ENCODE data around the gene SEMA3D. TPM values are rescaled to one million over a fixed set of nuclear protein-coding genes. Genes with fewer than 3 reads are reported as not detected.
A peak's percentile ranks its signal among the peaks of the same experiment; 100 is the strongest.

Gene SEMA3D
- total and polyA plus RNA-seq, 5 donors, result 0.54 to 3.1 (median 2.1) TPM

- 28% methylated on average over 2 of the region's 2 CpGs for WGBS
- no peak overlapping the region for H3K4me3 ChIP-seq (ENCODE audit: low read length)
- no peaks in the 10 kb centered on the region for H3K27me3 ChIP-seq (ENCODE audit: control insufficient read depth, insufficient read depth)
- no peaks in the 10 kb centered on the region for H3K4me1 ChIP-seq (ENCODE audit: control insufficient read depth, insufficient read depth, low read length)
- ATAC-seq (peak; percentile 68 to 77), DNase-seq (no peak)
- intact Hi-C loops (cut with DNase I), result no loop called here
- no peak overlapping the region for H3K27ac ChIP-seq (ENCODE audit: low read length)
- H3K9me3 ChIP-seq (ENCODE audit: control insufficient read depth, low read length), result no peaks in the 10 kb centered on the region
These were observed 84.0 kb downstream of the SEMA3D start for GRCh38 chr7:85102813-85103350.

- H3K9me3 ChIP-seq (ENCODE audit: control insufficient read depth, low read length), result no peaks in the 10 kb centered on the region
- no peak overlapping the region for H3K4me3 ChIP-seq (ENCODE audit: low read length)
- WGBS, result 70% methylated on average over 2 of the region's 2 CpGs
- ATAC-seq, result no peak
- H3K27ac ChIP-seq (ENCODE audit: low read length), result no peak overlapping the region
- intact Hi-C loops (cut with DNase I), result no loop called here
- no peak for DNase-seq
- H3K27me3 ChIP-seq (ENCODE audit: control insufficient read depth, insufficient read depth), result no peaks in the 10 kb centered on the region
- no peaks in the 10 kb centered on the region for H3K4me1 ChIP-seq (ENCODE audit: control insufficient read depth, insufficient read depth, low read length)
These were observed 85.5 kb downstream of the SEMA3D start for GRCh38 chr7:85101347-85101746.

- H3K27me3 ChIP-seq (ENCODE audit: control insufficient read depth, insufficient read depth), result no peaks in the 10 kb centered on the region
- DNase-seq, result no peak
- H3K4me3 ChIP-seq (ENCODE audit: low read length), result no peak overlapping the region
- no peak overlapping the region for H3K27ac ChIP-seq (ENCODE audit: low read length)
- 88% methylated on average over 1 of the region's 1 CpG for WGBS
- intact Hi-C loops (cut with DNase I), result no loop called here
- ATAC-seq, result no peak
- no peaks in the 10 kb centered on the region for H3K9me3 ChIP-seq (ENCODE audit: control insufficient read depth, low read length)
- no peaks in the 10 kb centered on the region for H3K4me1 ChIP-seq (ENCODE audit: control insufficient read depth, insufficient read depth, low read length)
These were observed 89.0 kb downstream of the SEMA3D start for GRCh38 chr7:85097844-85098243.

GRCh38 chr7:85095806-85096205 is 91.0 kb downstream of the SEMA3D start:
- no peak overlapping the region for H3K27ac ChIP-seq (ENCODE audit: low read length)
- no peak overlapping the region for H3K4me3 ChIP-seq (ENCODE audit: low read length)
- no peaks in the 10 kb centered on the region for H3K27me3 ChIP-seq (ENCODE audit: control insufficient read depth, insufficient read depth)
- no peaks in the 10 kb centered on the region for H3K9me3 ChIP-seq (ENCODE audit: control insufficient read depth, low read length)
- ATAC-seq (no peak), DNase-seq (no peak)
- no peaks in the 10 kb centered on the region for H3K4me1 ChIP-seq (ENCODE audit: control insufficient read depth, insufficient read depth, low read length)
- 32% methylated on average over 2 of the region's 2 CpGs for WGBS
- intact Hi-C loops (cut with DNase I), result no loop called here

GRCh38 chr7:85095366-85095765 is 91.5 kb downstream of the SEMA3D start:
- DNase-seq (peak; percentile 42 to 69 (median 60)), ATAC-seq (peak in 1 of 2 donors; percentile 51)
- WGBS, result 41% methylated on average over 2 of the region's 2 CpGs
- no peaks in the 10 kb centered on the region for H3K9me3 ChIP-seq (ENCODE audit: control insufficient read depth, low read length)
- H3K27me3 ChIP-seq (ENCODE audit: control insufficient read depth, insufficient read depth), result no peaks in the 10 kb centered on the region
- intact Hi-C loops (cut with DNase I), result no loop called here
- no peak overlapping the region for H3K27ac ChIP-seq (ENCODE audit: low read length)
- no peaks in the 10 kb centered on the region for H3K4me1 ChIP-seq (ENCODE audit: control insufficient read depth, insufficient read depth, low read length)
- H3K4me3 ChIP-seq (ENCODE audit: low read length), result no peak overlapping the region

- H3K27ac ChIP-seq (ENCODE audit: low read length), result peak overlapping the region; percentile 71
- 29% methylated on average over 3 of the region's 3 CpGs for WGBS
- H3K9me3 ChIP-seq (ENCODE audit: control insufficient read depth, low read length), result no peaks in the 10 kb centered on the region
- H3K4me1 ChIP-seq (ENCODE audit: control insufficient read depth, insufficient read depth, low read length), result no peaks in the 10 kb centered on the region
- ATAC-seq (peak; percentile 93 to 97), DNase-seq (peak; percentile 27 to 71 (median 40))
- H3K4me3 ChIP-seq (ENCODE audit: low read length), result no peak overlapping the region
- no peaks in the 10 kb centered on the region for H3K27me3 ChIP-seq (ENCODE audit: control insufficient read depth, insufficient read depth)
- intact Hi-C loops (cut with DNase I), result no loop called here
These were observed 92.7 kb downstream of the SEMA3D start for GRCh38 chr7:85094046-85094725.

- no peak for ATAC-seq
- intact Hi-C loops (cut with DNase I), result no loop called here
- no peaks in the 10 kb centered on the region for H3K27me3 ChIP-seq (ENCODE audit: control insufficient read depth, insufficient read depth)
- WGBS, result 84% methylated on average over 4 of the region's 4 CpGs
- DNase-seq, result no peak
- H3K4me3 ChIP-seq (ENCODE audit: low read length), result no peak overlapping the region
- H3K27ac ChIP-seq (ENCODE audit: low read length), result no peak overlapping the region
- no peaks in the 10 kb centered on the region for H3K4me1 ChIP-seq (ENCODE audit: control insufficient read depth, insufficient read depth, low read length)
- H3K9me3 ChIP-seq (ENCODE audit: control insufficient read depth, low read length), result no peaks in the 10 kb centered on the region
These were observed 95.3 kb downstream of the SEMA3D start for GRCh38 chr7:85091565-85091928.

GRCh38 chr7:85090919-85091564 is 95.8 kb downstream of the SEMA3D start:
- Histone ChIP-seq H3K9me3 (ENCODE audit: control insufficient read depth, low read length) (no peaks in the 10 kb centered on the region), H3K27ac (ENCODE audit: low read length) (no peak overlapping the region), H3K4me3 (ENCODE audit: low read length) (no peak overlapping the region), H3K27me3 (ENCODE audit: control insufficient read depth, insufficient read depth) (no peaks in the 10 kb centered on the region), H3K4me1 (ENCODE audit: control insufficient read depth, insufficient read depth, low read length) (no peaks in the 10 kb centered on the region)
- intact Hi-C loops (cut with DNase I), result no loop called here
- no peak for ATAC-seq
- WGBS, result 69% methylated on average over 3 of the region's 3 CpGs
- no peak for DNase-seq

- no peaks in the 10 kb centered on the region for H3K27me3 ChIP-seq (ENCODE audit: control insufficient read depth, insufficient read depth)
- ATAC-seq (peak; percentile 71 to 78), DNase-seq (peak; percentile 50 to 72 (median 54))
- intact Hi-C loops (cut with DNase I), result no loop called here
- no peak overlapping the region for H3K4me3 ChIP-seq (ENCODE audit: low read length)
- H3K27ac ChIP-seq (ENCODE audit: low read length), result no peak overlapping the region
- WGBS, result 44% methylated on average over 6 of the region's 6 CpGs
- H3K9me3 ChIP-seq (ENCODE audit: control insufficient read depth, low read length), result no peaks in the 10 kb centered on the region
- no peaks in the 10 kb centered on the region for H3K4me1 ChIP-seq (ENCODE audit: control insufficient read depth, insufficient read depth, low read length)
These were observed 96.7 kb downstream of the SEMA3D start for GRCh38 chr7:85090143-85090542.

- 64% methylated on average over 1 of the region's 1 CpG for WGBS
- Histone ChIP-seq H3K4me3 (ENCODE audit: low read length) (no peak overlapping the region), H3K27me3 (ENCODE audit: control insufficient read depth, insufficient read depth) (no peaks in the 10 kb centered on the region), H3K27ac (ENCODE audit: low read length) (no peak overlapping the region), H3K9me3 (ENCODE audit: control insufficient read depth, low read length) (no peaks in the 10 kb centered on the region), H3K4me1 (ENCODE audit: control insufficient read depth, insufficient read depth, low read length) (no peaks in the 10 kb centered on the region)
- no peak for ATAC-seq
- no peak for DNase-seq
- intact Hi-C loops (cut with DNase I), result no loop called here
These were observed 105.0 kb downstream of the SEMA3D start for GRCh38 chr7:85081846-85082245.

GRCh38 chr7:85081392-85081791 is 105.5 kb downstream of the SEMA3D start:
- no peak overlapping the region for H3K4me3 ChIP-seq (ENCODE audit: low read length)
- H3K9me3 ChIP-seq (ENCODE audit: control insufficient read depth, low read length), result no peaks in the 10 kb centered on the region
- no peaks in the 10 kb centered on the region for H3K27me3 ChIP-seq (ENCODE audit: control insufficient read depth, insufficient read depth)
- no peak overlapping the region for H3K27ac ChIP-seq (ENCODE audit: low read length)
- DNase-seq, result no peak
- WGBS, result 5% methylated on average over 1 of the region's 1 CpG
- intact Hi-C loops (cut with DNase I), result no loop called here
- H3K4me1 ChIP-seq (ENCODE audit: control insufficient read depth, insufficient read depth, low read length), result no peaks in the 10 kb centered on the region
- ATAC-seq, result no peak
